Hepatocyte (in vitro differentiated cells): ENCODE results near the gene DSTYK.

Source experiments
- CTCF ChIP-seq: fragments of 200-600 bp; sonication (generic); IDR thresholded peaks from 2 replicates; pipeline ENCODE4 v1.5.1; 2016; ENCODE audit warnings: antibody characterized with exemption, mild to moderate bottlenecking; ENCODE audit not compliant: poor library complexity
- EZH2 ChIP-seq: fragments of 200-600 bp; sonication (generic); IDR thresholded peaks from 2 replicates; pipeline ENCODE4 v1.6.1; 2016; ENCODE audit warnings: antibody characterized with exemption, mild to moderate bottlenecking, borderline replicate concordance
- EZH2phosphoT487 ChIP-seq: fragments of 200-600 bp; sonication (generic); IDR thresholded peaks from one replicate; pipeline ENCODE4 v1.6.1; 2018; ENCODE audit warnings: antibody characterized with exemption, mild to moderate bottlenecking, low read depth, moderate library complexity; ENCODE audit not compliant: unreplicated experiment, severe bottlenecking

GRCh38 chr1:205225901-205226765, 14.6 kb upstream of the DSTYK start:
- no peak for TF ChIP-seq CTCF
- TF ChIP-seq EZH2phosphoT487: no peak
- no peak for TF ChIP-seq EZH2
